ENCODE results near the gene ALDOB. TPM values are rescaled to one million over a fixed set of nuclear protein-coding genes. Genes with fewer than 3 reads are reported as not detected.
A peak's percentile ranks its signal among the peaks of the same experiment; 100 is the strongest.

The ALDOB gene
- total RNA-seq, 1 experiment from 2014 or later = not detected

- Mint-ChIP-seq H3K4me3 (ENCODE audit: unreplicated experiment) (no peak overlapping the region), H3K4me1 (ENCODE audit: insufficient read depth, unreplicated experiment) (no peaks in the 10 kb centered on the region), H3K27me3 (ENCODE audit: insufficient read depth, unreplicated experiment) (peaks cover 14% of the 10 kb centered on the region), H3K27ac (ENCODE audit: low read depth, unreplicated experiment) (no peak overlapping the region), H3K36me3 (ENCODE audit: insufficient read depth, unreplicated experiment) (no peaks in the 10 kb centered on the region), H3K9me3 (ENCODE audit: unreplicated experiment) (no peaks in the 10 kb centered on the region)
- CTCF ChIA-PET = interaction anchor here (0.6 to 22.0 kb wide), 5 partner anchors 8 to 110 kb away, joined by 3 to 751 read pairs (median 83); partner anchors contain the start of gene RNF20
- no peak for TF ChIP-seq CTCF (IDR thresholded peaks at IDR 0.05; ENCODE audit: unreplicated experiment)
- DNase-seq (ENCODE audit: unreplicated experiment) = no peak
- POLR2A ChIA-PET = no interaction called here
- no TSS peak for BruUV-seq (replicated peaks)
- intact Hi-C loops (cut with micrococcal nuclease) = no loop called here
Measured at GRCh38 chr9:101455656-101456240, 20.2 kb upstream of the ALDOB start.

DNA sequence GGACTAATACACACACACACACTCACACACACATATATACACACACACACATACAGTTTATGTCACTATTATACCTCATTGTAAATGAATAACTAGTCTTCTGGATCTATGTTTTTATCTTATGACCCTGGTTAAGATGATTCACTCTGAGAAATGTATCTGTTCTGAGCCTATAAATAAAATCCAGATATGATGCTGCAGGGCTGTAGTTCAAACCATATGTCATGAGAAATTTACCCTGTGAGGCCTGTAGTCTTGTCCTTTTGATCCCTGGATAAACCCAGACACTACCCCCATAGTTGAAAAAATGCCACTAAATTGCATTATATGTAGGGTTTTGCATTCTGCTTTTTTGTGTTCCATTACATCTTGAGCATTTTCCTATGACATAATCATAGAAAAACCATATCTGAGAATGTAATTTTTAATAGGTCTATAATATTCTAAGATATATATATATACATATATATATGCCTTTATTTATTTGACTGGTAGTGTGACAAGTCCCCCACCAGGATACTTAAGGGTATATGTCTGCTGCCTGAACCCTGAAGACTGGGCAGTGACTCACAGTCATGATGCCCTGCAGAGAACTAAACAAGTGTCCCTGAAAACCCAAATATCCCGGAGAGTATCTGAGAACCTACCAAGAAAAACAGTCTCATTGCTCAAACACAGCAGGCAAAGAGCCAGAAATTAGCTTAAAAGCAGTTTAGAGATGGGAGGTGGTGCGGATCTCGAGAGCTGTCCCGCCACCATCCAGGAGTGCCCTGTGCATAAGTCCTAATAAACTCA is 18.4 kb upstream of the ALDOB start:
- Mint-ChIP-seq H3K4me3 (ENCODE audit: unreplicated experiment) (no peak overlapping the region), H3K27ac (ENCODE audit: low read depth, unreplicated experiment) (no peak overlapping the region), H3K27me3 (ENCODE audit: insufficient read depth, unreplicated experiment) (peaks cover 17% of the 10 kb centered on the region), H3K4me1 (ENCODE audit: insufficient read depth, unreplicated experiment) (peaks cover 5% of the 10 kb centered on the region), H3K36me3 (ENCODE audit: insufficient read depth, unreplicated experiment) (no peaks in the 10 kb centered on the region), H3K9me3 (ENCODE audit: unreplicated experiment) (no peaks in the 10 kb centered on the region)
- no peak for TF ChIP-seq CTCF (IDR thresholded peaks at IDR 0.05; ENCODE audit: unreplicated experiment)
- CTCF ChIA-PET = interaction anchor here (0.6 to 22.0 kb wide), 6 partner anchors 8 to 1026 kb away, joined by 3 to 751 read pairs (median 4); partner anchors contain the start of gene RNF20
- POLR2A ChIA-PET = no interaction called here
- no TSS peak for BruUV-seq (replicated peaks)
- intact Hi-C loops (cut with micrococcal nuclease) = no loop called here
- DNase-seq (ENCODE audit: unreplicated experiment) = peak; percentile 23

DNA sequence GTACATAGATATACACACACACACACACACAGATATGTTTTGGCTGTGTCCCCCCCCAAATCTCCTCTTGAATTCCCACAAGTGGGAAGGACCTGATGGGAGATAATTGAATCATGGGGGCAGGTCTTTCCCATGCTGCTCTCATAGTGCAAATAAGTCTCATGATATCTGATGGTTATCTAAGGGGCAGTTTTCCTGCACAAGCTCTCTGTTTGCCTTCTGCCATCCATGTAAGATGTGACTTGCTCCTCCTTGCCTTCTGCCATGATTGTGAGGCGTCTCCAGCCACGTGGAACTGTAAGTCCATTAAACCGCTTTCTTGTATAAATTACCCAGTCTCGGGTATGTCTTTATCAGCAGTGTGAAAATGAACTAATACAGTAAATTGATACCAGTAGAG is 15.9 kb upstream of the ALDOB start:
- no peak for DNase-seq (ENCODE audit: unreplicated experiment)
- Mint-ChIP-seq H3K27me3 (ENCODE audit: insufficient read depth, unreplicated experiment) (peaks cover 17% of the 10 kb centered on the region), H3K27ac (ENCODE audit: low read depth, unreplicated experiment) (no peak overlapping the region), H3K9me3 (ENCODE audit: unreplicated experiment) (no peaks in the 10 kb centered on the region), H3K36me3 (ENCODE audit: insufficient read depth, unreplicated experiment) (no peaks in the 10 kb centered on the region), H3K4me1 (ENCODE audit: insufficient read depth, unreplicated experiment) (peaks cover 11% of the 10 kb centered on the region), H3K4me3 (ENCODE audit: unreplicated experiment) (no peak overlapping the region)
- no peak for TF ChIP-seq CTCF (IDR thresholded peaks at IDR 0.05; ENCODE audit: unreplicated experiment)
- ChIA-PET POLR2A (interaction anchor here (0.7 kb wide), 1 partner anchor 82 kb away, joined by 3 read pairs; the partner anchor contains the start of gene RNF20), CTCF (interaction anchor here (0.8 to 1.1 kb wide), 3 partner anchors 8 to 116 kb away, joined by 4 to 6 read pairs (median 5); no protein-coding TSS in a partner anchor)
- no TSS peak for BruUV-seq (replicated peaks)
- intact Hi-C loops (cut with micrococcal nuclease) = no loop called here

DNA sequence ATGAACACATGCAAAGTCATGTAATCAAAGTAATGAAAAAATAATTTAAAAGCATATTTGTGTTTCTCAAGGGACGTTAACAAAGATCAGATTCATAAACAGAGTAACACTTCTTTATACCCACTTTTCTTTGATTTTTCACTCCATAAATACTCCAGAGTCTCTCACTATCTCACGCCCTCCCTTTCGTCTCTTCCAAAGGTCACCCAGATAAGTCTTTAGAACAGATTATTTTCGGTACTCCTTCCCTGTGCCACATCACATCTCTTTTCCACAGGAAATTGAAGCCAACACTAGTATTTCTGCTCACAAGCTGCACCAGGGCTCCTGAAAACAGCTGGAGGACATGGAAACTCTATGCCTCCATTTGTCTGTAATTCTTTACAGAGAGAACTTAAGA is 15.4 kb upstream of the ALDOB start:
- intact Hi-C loops (cut with micrococcal nuclease) = no loop called here
- DNase-seq (ENCODE audit: unreplicated experiment) = no peak
- H3K4me3 Mint-ChIP-seq (ENCODE audit: unreplicated experiment) = no peak overlapping the region
- peaks cover 17% of the 10 kb centered on the region for H3K27me3 Mint-ChIP-seq (ENCODE audit: insufficient read depth, unreplicated experiment)
- POLR2A ChIA-PET = interaction anchor here (0.7 kb wide), 1 partner anchor 83 kb away, joined by 3 read pairs; the partner anchor contains the start of gene RNF20
- TF ChIP-seq CTCF (IDR thresholded peaks at IDR 0.05; ENCODE audit: unreplicated experiment) = no peak
- CTCF ChIA-PET = interaction anchor here (0.8 to 3.4 kb wide), 4 partner anchors 8 to 117 kb away, joined by 4 to 26 read pairs (median 6); partner anchors contain the start of gene RNF20
- H3K27ac Mint-ChIP-seq (ENCODE audit: low read depth, unreplicated experiment) = no peak overlapping the region
- H3K9me3 Mint-ChIP-seq (ENCODE audit: unreplicated experiment) = no peaks in the 10 kb centered on the region
- no TSS peak for BruUV-seq (replicated peaks)
- no peaks in the 10 kb centered on the region for H3K36me3 Mint-ChIP-seq (ENCODE audit: insufficient read depth, unreplicated experiment)
- H3K4me1 Mint-ChIP-seq (ENCODE audit: insufficient read depth, unreplicated experiment) = peaks cover 11% of the 10 kb centered on the region

Measured in MCF 10A (cell line).